A549 (cell line): ENCODE measurements around the gene ADGRG1. TPM values are rescaled to one million over a fixed set of nuclear protein-coding genes. Genes with fewer than 3 reads are reported as not detected.

Experiments used
- ATAC-seq, 2 experiments: fragments of 200-7000 bp in 1 of 2; fragments of >200 bp in 1 of 2; cut with Nextera tagmentation in 1 of 2; cut with Tn5 transposase in 1 of 2; 3 replicates each; pipeline versions ENCODE4 v1.8.0 to v1.9.1; 2018 to 2020; ENCODE audit warnings: mild to moderate bottlenecking in 1 of 2, moderate library complexity in 1 of 2
- CTCF ChIA-PET: fragments of 300-600 bp; sonication (Branson Sonifier 250); formaldehyde crosslinking; extraction: SDS; loops from one replicate; lab custom pipeline; 2021; ENCODE audit warnings: antibody characterized with exemption, inconsistent platforms; lab: Yijun Ruan, JAX
- POLR2A ChIA-PET: fragments of 350-600 bp; formaldehyde crosslinking; extraction: SDS; loops from one replicate; lab custom pipeline; 2021; ENCODE audit warnings: antibody characterized with exemption, inconsistent platforms; lab: Yijun Ruan, JAX
- DNase-seq, 2 experiments: peaks; one replicate each; pipeline versions ENCODE4 v3.0.0 to v3.0.0-alpha.2; 2011 to 2016; ENCODE audit warnings: low read depth in 1 of 2, low spot score in 1 of 2
- FAIRE-seq: peaks from 2 replicates; lab custom pipeline; 2011; peaks lifted over from hg19 to GRCh38; lab: Jason Lieb, UNC
- H3K27ac ChIP-seq, 2 experiments: fragments of >200 bp; sonication (Bioruptor Twin); formaldehyde crosslinking; 3 replicates each; pipeline ENCODE4 v1.5.1; 2016 to 2017
- H3K4me1 ChIP-seq: fragments of >200 bp; sonication (Bioruptor Twin); formaldehyde crosslinking; 3 replicates; pipeline ENCODE4 v1.6.1; 2016
- H3K4me2 ChIP-seq: fragments of >200 bp; sonication (Bioruptor Twin); formaldehyde crosslinking; 3 replicates; pipeline ENCODE4 v1.6.1; 2016
- H3K4me3 ChIP-seq: fragments of >200 bp; sonication (Bioruptor Twin); formaldehyde crosslinking; 3 replicates; pipeline ENCODE4 v1.5.1; 2016
- H3K9me3 ChIP-seq: fragments of >200 bp; sonication (Bioruptor Twin); formaldehyde crosslinking; 3 replicates; pipeline ENCODE4 v1.6.1; 2016
- ATOH8 ChIP-seq: fragments of 250-450 bp; sonication (Bioruptor Pico); IDR thresholded peaks from 2 replicates; pipeline ENCODE4 v1.5.0; 2020; ENCODE audit warnings: low read depth, mild to moderate bottlenecking, moderate library complexity
- EHF ChIP-seq: fragments of 250-450 bp; sonication (Bioruptor Pico); IDR thresholded peaks from 2 replicates; pipeline ENCODE4 v1.5.0; 2020; ENCODE audit warnings: mild to moderate bottlenecking
- EHMT2 ChIP-seq: fragments of 200-600 bp; sonication (generic); IDR thresholded peaks from 2 replicates; pipeline ENCODE4 v1.6.1; 2016; ENCODE audit warnings: antibody characterized with exemption, low read depth, mild to moderate bottlenecking, moderate library complexity
- ESRRA ChIP-seq: fragments of 150-350 bp; IDR thresholded peaks from 2 replicates; pipeline ENCODE4 v1.6.1; 2014; ENCODE audit warnings: mild to moderate bottlenecking, low read length, borderline replicate concordance
- FOSB ChIP-seq: fragments of 250-450 bp; sonication (Bioruptor Pico); IDR thresholded peaks from 2 replicates; pipeline ENCODE4 v1.5.0; 2020; ENCODE audit warnings: mild to moderate bottlenecking, moderate library complexity
- HOXB13 ChIP-seq: fragments of 250-450 bp; sonication (Bioruptor Pico); IDR thresholded peaks from 2 replicates; pipeline ENCODE4 v1.5.0; 2020; ENCODE audit warnings: low read depth, mild to moderate bottlenecking, moderate library complexity
- JUNB ChIP-seq: fragments of >200 bp; sonication (Bioruptor Twin); formaldehyde crosslinking; IDR thresholded peaks from 2 replicates; pipeline ENCODE4 v1.6.1; 2016
- KDM1A ChIP-seq: fragments of 200-600 bp; sonication (generic); IDR thresholded peaks from 2 replicates; pipeline ENCODE4 v1.6.1; 2016; ENCODE audit warnings: low read depth, mild to moderate bottlenecking
- MAFK ChIP-seq: fragments of 450-650 bp; IDR thresholded peaks from 2 replicates; pipeline ENCODE4 v1.6.1; 2014; ENCODE audit not compliant: partially characterized antibody
- MAX ChIP-seq: IDR thresholded peaks from 2 replicates; pipeline ENCODE4 v1.6.1; 2012
- NPAS2 ChIP-seq: fragments of 250-450 bp; sonication (Bioruptor Pico); IDR thresholded peaks from 2 replicates; pipeline ENCODE4 v1.8.0; 2022; ENCODE audit warnings: mild to moderate bottlenecking, moderate library complexity, borderline replicate concordance
- NR3C1 ChIP-seq: fragments of >200 bp; sonication (Bioruptor Twin); formaldehyde crosslinking; IDR thresholded peaks from 3 replicates; pipeline ENCODE4 v1.6.1; 2017
- PHF8 ChIP-seq: fragments of 200-600 bp; sonication (generic); IDR thresholded peaks from 2 replicates; pipeline ENCODE4 v1.6.1; 2016; ENCODE audit warnings: low read depth, mild to moderate bottlenecking, antibody characterized with exemption, moderate library complexity, borderline replicate concordance
- POLR2A ChIP-seq: IDR thresholded peaks from 2 replicates; pipeline ENCODE4 v1.6.1; 2012; ENCODE audit warnings: mild to moderate bottlenecking, low read length
- RCOR1 ChIP-seq: fragments of 150-350 bp; IDR thresholded peaks from 2 replicates; pipeline ENCODE4 v1.6.1; 2014; ENCODE audit warnings: antibody characterized with exemption, low read length, low read depth
- SMC3 ChIP-seq: fragments of >200 bp; sonication (Bioruptor Twin); formaldehyde crosslinking; IDR thresholded peaks from 3 replicates; pipeline ENCODE4 v1.6.1; 2018; ENCODE audit warnings: inconsistent platforms
- TP53 ChIP-seq: fragments of 250-450 bp; sonication (Bioruptor Pico); IDR thresholded peaks from 2 replicates; pipeline ENCODE4 v1.5.0; 2021; ENCODE audit warnings: mild to moderate bottlenecking, moderate library complexity
- USF2 ChIP-seq: fragments of 450-650 bp; IDR thresholded peaks from 2 replicates; pipeline ENCODE4 v1.6.1; 2014; ENCODE audit warnings: antibody characterized with exemption
- WGBS: methylation state at CpG from one replicate; pipeline ENCODE4 v1.1.6; 2017; ENCODE audit errors: missing lambda C conversion rate; 5-methylcytosine and 5-hydroxymethylcytosine counted together
- polyA plus RNA-seq, 4 experiments: library from polyadenylated mRNA; depleted of rRNA in 3 of 4; stranded (reverse); fragments of >200 nt; fragmentation: RNase III in 1 of 4; extraction: RNeasy Plus Mini Kit Qiagen cat#74134 plus additional on column Dnase treatment in 1 of 4; gene quantifications; 2 replicates in 3 of 4; 3 replicates in 1 of 4; pipeline ENCODE4 v1.2.3, GENCODE V29; 2011 to 2017
- TF ChIP-seq, protein P1 (sequence below): fragments of >200 bp; sonication (Bioruptor Twin); formaldehyde crosslinking; IDR thresholded peaks from 3 replicates; pipeline ENCODE4 v1.5.1; 2016

Gene ADGRG1
- polyA plus RNA-seq, 2 of the 4 experiments (the other 2 are of a cell fraction), result 28.3 to 142 TPM

DNA sequence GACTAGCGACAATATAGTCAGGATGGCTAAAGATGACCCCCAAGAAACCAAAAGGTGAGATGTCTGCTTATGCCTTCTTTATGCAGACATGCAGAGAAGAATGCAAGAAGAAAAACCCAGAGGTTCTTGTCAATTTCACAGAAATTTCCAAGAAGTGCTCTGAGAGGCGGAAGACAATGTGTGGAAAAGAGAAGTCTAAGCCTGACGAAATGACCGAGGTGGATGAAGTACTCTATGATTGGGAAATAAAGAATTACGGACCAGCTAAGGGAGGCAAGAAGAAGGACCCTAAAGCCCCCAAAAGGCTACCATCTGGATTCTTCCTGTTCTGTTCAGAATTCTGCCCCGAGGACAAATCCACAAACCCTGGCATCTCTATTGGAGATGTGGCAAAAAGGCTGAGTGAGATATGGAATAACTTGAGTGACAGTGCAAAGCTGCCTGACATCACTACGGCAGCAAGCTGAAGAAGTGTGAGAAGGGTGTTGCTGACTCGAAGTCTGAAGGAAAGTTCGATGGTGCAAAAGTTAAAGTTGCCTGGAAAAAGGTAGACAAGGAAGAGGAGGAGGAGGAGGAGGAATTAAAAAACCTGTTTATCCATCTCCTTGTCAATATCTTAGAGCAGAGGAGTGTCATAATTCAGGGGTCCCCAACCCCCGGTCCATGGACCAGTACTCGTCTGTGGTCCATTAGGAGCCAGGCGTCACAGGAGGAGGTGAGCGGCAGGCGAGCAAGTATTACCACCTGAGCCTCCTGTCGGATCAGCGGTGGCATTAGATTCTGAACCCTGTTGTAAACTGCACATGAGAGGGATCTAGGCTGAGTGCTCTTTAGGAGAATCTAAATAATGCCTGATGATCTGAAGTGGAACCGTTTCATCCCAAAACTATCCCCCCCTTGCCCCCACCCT lies 25.1 kb upstream of the ADGRG1 start:
- ATAC-seq (no peak), FAIRE-seq (no peak), DNase-seq (no peak)
- H3K27ac ChIP-seq, result peak overlapping the region in 1 of 2 experiments; percentile 57; a peak in 3 of 6 replicates
- 66% methylated on average over 17 of the region's 17 CpGs for WGBS
- POLR2A ChIA-PET, result no interaction called here
- peaks cover 51% of the 10 kb centered on the region for H3K4me1 ChIP-seq
- no peak overlapping the region for H3K4me3 ChIP-seq
- CTCF ChIA-PET, result interaction anchor here (0.8 to 35.2 kb wide), 7 partner anchors 13 to 297 kb away, joined by 3 to 785 read pairs (median 64); partner anchors contain the start of gene ADGRG1
- H3K4me2 ChIP-seq, result no peak overlapping the region
- no peaks in the 10 kb centered on the region for H3K9me3 ChIP-seq
- TF ChIP-seq SMC3 (no peak), MAX (no peak), ATOH8 (no peak), EHF (no peak), KDM1A (no peak), USF2 (no peak), MAFK (no peak), ESRRA (no peak), HOXB13 (CRISPR knock-in tag) (no peak), NPAS2 (CRISPR knock-in tag) (no peak), EHMT2 (no peak), NR3C1 (no peak), PHF8 (no peak), POLR2A (no peak), TP53 (CRISPR knock-in tag) (no peak)
- TF ChIP-seq, protein P1, sequence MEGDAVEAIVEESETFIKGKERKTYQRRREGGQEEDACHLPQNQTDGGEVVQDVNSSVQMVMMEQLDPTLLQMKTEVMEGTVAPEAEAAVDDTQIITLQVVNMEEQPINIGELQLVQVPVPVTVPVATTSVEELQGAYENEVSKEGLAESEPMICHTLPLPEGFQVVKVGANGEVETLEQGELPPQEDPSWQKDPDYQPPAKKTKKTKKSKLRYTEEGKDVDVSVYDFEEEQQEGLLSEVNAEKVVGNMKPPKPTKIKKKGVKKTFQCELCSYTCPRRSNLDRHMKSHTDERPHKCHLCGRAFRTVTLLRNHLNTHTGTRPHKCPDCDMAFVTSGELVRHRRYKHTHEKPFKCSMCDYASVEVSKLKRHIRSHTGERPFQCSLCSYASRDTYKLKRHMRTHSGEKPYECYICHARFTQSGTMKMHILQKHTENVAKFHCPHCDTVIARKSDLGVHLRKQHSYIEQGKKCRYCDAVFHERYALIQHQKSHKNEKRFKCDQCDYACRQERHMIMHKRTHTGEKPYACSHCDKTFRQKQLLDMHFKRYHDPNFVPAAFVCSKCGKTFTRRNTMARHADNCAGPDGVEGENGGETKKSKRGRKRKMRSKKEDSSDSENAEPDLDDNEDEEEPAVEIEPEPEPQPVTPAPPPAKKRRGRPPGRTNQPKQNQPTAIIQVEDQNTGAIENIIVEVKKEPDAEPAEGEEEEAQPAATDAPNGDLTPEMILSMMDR, result no peak

DNA sequence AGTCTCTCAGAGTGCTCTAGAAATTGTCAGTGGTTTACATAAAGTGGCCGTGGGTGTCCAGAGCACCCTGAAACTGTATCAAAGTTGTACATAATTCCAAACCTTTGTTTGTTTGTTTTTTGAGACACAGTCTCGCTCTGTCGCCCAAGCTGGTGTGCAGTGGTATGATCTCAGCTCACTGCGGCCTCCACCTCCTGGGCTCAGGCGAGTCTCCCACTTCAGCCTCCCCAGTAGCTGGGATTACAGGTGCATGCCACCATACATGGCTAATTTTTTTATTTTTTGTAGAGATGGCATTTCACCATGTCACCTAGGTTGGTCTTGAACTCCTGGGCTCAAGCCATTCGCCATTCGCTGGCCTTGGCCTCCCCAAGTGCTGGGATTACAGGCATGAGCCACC lies 24.3 kb upstream of the ADGRG1 start:
- ChIA-PET CTCF (interaction anchor here (1.4 to 35.2 kb wide), 3 partner anchors 12 to 48 kb away, joined by 4 to 785 read pairs (median 7); no protein-coding TSS in a partner anchor), POLR2A (no interaction called here)
- ATAC-seq (no peak), DNase-seq (no peak), FAIRE-seq (no peak)
- H3K4me1 ChIP-seq, result peaks cover 59% of the 10 kb centered on the region
- H3K4me2 ChIP-seq, result no peak overlapping the region
- H3K9me3 ChIP-seq, result no peaks in the 10 kb centered on the region
- TF ChIP-seq RCOR1, result no peak
- no peak for TF ChIP-seq JUNB
- TF ChIP-seq FOSB (CRISPR knock-in tag), result no peak
- TF ChIP-seq ESRRA, result no peak
- TF ChIP-seq USF2, result no peak
- H3K27ac ChIP-seq, result peak overlapping the region in 1 of 2 experiments; percentile 57; a peak in 1 of 6 replicates
- WGBS, result 86% methylated on average over 7 of the region's 7 CpGs
- H3K4me3 ChIP-seq, result no peak overlapping the region
